Panc1 (cell line): ENCODE measurements around the gene FAM234B.

Experiments used
- POLR2AphosphoS5 ChIP-seq: IDR thresholded peaks from 2 replicates; pipeline ENCODE4 v1.6.1; 2012; ENCODE audit warnings: mild to moderate bottlenecking, low read depth, low read length, moderate library complexity
- TF ChIP-seq, protein P1 (sequence below): fragments of 450-650 bp; IDR thresholded peaks from 2 replicates; pipeline ENCODE4 v1.5.1; 2017; ENCODE audit warnings: mild to moderate bottlenecking

DNA sequence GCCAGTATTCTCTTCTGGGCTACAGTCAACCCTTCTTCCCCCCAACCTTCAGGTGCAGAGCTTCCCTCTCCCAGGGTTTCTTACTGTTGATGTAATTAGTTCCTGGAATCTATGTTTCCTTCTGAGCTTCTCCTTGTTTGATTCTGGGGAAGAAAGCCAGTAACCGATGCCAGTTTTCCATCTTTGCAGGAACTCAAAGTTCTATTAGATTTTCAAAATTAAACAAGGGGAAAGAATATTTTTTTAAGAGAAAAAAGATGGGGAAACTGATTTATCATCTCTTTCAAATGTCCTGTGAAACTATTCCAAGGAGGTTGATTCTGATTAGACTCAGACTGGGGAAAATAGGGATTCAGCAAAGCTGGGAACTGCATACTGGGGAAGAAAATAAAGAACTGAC is 17.9 kb upstream of the FAM234B start:
- no peak for TF ChIP-seq POLR2AphosphoS5
- TF ChIP-seq, protein P1, sequence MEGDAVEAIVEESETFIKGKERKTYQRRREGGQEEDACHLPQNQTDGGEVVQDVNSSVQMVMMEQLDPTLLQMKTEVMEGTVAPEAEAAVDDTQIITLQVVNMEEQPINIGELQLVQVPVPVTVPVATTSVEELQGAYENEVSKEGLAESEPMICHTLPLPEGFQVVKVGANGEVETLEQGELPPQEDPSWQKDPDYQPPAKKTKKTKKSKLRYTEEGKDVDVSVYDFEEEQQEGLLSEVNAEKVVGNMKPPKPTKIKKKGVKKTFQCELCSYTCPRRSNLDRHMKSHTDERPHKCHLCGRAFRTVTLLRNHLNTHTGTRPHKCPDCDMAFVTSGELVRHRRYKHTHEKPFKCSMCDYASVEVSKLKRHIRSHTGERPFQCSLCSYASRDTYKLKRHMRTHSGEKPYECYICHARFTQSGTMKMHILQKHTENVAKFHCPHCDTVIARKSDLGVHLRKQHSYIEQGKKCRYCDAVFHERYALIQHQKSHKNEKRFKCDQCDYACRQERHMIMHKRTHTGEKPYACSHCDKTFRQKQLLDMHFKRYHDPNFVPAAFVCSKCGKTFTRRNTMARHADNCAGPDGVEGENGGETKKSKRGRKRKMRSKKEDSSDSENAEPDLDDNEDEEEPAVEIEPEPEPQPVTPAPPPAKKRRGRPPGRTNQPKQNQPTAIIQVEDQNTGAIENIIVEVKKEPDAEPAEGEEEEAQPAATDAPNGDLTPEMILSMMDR, result no peak
